ENCODE results near the gene STARD9.
A peak's percentile ranks its signal among the peaks of the same experiment; 100 is the strongest.
"Not testable (repeated sequence)": the region's sequence is repeated elsewhere in the genome, so short reads cannot be mapped to it uniquely, and the experiment has no call there.

The STARD9 gene

DNA sequence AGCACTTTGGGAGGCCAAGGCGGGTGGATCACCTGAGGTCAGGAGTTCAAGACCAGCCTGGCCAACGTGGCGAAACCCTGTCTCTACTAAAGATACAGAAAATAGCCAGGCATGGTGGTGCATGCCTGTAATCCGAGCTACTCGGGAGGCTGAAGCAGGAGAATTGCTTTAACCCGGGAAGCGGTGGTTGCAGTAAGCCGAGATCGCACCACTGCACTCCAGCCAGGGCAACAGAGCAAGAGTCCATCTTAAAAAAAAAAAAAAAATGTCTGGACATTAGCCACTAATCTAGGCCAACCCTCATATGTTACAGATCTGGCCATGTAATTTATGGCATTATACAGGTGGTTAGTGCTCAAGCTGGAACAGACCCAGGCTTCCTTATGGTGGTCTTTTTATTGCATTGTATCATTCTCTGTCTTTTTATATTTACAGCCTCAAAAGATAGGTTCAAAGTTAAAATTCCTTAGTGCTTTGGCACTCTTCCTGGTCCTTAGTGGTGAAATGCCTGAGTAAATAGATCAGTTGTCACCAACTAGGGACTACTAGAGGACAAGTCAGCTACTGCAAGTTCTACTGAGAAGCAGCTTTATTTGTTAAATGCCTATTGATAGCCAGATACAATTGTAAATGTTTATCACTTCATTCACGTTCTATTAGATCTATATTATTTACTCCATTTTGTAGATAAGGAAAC lies 16.0 kb downstream of the STARD9 start:
- DNase-seq, result peak in 1 of 2 experiments; percentile 2

DNA sequence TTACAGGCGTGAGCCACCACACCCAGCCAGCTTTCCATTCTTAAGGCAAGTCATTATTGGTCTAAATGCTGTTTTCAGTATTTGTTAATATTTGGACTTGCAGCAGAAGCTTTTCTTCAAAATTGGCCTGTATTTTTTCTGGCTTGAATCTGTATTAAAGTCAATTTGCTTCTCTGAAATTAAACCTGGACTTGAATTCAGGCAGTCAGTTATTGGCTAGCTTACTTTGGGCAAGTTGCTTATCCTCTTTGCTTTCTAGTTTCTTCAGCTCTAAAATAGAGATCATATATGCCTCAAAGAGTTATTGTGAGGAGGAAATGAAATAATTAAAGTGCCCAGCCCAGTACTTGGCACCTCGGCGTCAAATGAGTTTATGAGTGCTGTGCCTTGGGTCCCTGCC lies 17.3 kb downstream of the STARD9 start:
- no peak for DNase-seq

DNA sequence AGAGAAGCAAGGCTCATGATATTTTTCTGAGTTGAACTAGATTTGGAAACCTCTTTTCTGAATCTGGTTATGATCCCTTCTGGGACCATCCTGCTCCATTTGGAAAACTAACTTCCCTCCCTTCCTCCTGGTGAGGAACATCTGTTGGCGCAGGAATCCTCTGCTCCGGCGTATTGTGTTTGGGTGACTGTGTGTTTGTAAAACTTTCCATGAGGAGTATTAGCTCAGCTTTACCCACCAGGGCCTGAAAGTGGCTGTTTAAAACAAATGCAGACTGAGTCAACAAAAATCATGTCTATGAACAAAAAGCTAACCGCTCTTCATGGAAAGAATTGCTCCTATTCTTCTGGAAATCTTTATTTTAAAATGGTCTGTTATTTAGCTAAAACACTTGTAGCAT lies 17.7 kb downstream of the STARD9 start:
- no peak for DNase-seq

DNA sequence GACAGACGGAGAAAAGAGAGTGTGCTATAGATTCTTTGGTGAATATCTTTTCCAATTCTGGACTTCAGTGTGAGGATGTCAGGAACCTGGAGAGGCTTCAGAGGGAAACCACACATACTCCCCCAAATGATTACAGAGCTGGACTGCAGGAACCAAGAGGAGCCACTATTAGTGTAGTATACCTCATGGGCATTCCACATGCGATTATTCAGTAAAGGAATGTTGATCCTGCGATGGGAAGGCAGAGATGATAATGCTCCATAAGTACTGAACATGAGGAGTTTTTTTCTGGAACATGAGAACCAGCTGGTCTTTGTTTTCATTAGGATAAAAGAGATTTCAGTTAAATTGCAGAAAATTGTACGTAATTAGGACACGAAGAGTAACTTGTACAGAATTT lies 18.7 kb downstream of the STARD9 start:
- no peak for DNase-seq

DNA sequence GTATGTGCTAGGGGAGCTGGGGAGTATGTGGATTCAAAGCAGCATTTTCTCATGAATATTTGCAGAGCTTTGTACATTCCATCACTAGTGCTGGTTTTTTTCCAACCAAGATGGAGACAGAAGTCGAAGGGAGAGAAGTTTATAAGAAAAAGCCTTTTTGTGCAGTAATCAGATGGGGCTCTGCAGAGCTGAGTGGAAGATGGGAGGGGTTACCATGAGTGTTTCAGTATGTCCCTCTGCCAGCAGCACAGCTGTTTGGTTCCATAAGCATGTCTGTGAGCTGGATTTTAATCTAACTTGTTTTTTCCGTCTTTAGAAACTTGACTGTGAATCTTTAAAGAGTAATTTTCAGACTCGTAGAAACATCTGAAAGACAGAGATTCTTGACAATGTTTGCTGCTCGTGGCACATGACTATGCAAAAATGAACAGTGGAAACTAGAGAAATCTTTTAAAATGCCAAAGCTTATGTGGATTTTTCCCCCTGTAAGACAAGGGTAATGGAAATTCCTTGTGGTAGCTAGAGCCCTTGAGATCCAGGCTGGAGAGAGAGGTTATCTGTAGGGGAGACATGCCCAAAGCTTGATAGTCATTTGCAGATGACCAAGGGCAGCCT lies 20.3 kb downstream of the STARD9 start:
- no peak for DNase-seq

DNA sequence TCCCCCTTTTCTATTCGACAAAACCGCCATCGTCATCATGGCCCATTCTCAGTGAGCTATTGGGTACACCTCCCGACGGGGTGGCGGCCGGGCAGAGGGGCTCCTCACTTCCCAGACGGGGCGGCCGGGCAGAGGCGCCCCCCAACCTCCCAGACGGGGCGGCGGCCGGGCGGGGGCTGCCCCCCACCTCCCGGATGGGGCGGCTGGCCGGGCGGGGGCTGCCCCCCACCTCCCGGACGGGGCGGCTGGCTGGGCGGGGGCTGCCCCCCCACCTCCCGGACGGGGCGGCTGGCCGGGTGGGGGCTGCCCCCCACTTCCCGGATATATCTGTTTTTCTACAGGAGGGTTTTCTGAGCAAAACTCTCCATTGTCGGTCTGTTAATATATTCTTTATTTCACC lies 25.9 kb downstream of the STARD9 start:
- not testable (repeated sequence) for DNase-seq

DNA sequence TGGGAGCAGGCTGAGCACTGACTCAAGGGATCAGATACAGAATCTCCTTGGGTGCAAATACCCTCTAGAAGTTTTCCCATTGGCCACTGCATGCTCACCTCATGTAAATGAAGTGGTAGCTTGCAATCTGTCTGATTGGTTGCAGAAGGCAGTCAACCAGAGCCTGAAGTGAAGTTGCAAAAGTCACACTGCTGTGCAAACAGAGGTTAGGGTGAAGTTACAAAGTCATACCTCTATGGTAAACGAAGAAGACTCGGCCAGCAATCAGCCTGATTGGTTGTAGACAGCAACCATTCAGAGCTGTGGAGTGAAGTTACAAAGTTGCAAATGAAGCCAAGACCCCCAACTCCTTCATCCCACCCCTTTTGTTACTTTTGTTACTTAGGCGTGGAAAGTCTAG lies 27.1 kb downstream of the STARD9 start:
- DNase-seq, result no peak

DNA sequence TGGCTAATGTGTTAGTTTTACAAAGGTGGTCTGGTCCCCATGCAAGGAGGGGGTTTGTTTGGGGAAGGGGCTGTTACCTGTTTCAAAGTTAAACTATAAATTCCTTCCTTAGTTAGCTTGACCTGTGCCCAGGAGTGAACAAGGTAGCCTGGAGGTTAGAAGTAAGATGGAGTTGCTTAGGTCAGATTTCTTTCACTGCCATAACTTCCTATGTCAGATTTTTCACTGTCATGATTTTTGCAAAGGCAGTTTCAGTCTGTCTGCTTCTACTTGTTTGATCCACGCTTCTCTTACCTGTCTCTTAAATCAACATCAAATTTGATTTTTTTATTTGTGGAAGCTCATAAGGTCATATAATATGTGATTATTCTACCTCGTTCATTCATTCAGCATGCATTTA lies 28.6 kb downstream of the STARD9 start:
- DNase-seq, result no peak

DNA sequence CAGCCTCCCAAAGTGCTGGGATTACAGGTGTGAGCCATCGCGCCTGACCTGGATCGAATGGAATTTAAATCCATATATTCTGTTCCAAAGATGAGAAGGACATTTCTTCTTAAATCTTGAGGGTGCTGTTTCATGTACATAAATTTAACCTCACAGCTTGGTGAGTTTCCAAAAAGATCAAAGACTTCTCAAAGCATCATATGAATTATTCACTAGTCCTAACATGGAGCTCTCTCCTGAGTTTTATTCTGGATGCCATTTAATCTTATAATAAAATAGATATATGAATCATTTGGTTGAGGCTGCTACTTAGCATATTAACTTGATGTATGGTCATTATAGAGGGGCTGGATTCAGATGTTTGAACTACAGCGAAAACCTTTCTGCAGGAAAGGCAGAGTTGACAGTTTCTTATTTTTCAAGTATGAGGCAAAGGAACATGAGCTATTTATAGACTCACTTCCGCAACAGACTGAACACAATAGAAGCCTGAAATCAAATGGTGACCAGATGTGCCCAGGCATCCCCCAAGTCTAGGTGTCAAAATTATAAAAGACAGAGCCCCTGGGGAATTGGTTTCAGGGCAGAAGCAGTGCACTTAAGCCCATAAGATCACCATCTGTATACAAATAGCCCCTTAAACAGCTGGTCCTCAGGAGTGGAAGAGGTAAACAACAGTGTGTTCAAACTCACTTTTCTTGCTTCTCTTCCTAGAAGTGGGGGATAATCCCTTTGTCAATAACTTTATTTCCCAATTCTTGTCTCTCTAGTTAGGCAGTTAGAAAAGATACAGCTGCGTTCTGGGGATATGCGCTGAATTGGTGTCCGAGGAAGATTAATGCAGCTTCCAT lies 29.7 kb downstream of the STARD9 start:
- no peak for DNase-seq

DNA sequence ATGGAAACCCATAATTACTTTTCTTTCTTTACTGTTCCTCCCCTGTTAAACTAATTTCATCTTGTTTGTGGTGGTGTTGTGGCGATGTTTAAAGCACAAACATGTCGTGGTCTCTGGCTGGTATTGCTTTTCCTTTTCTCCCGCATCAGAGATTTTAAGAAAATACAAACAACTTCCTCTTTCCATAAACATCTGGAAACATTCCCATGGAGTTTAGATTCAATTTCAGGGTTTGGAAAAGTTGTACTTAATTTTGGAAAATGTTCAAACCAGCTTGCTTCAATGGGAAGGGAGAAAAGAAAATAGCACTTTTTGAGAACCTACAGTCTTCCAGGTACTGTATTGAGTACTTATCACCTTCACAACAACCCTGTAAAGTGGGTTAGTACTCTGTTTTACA lies 30.4 kb downstream of the STARD9 start:
- no peak for DNase-seq

DNA sequence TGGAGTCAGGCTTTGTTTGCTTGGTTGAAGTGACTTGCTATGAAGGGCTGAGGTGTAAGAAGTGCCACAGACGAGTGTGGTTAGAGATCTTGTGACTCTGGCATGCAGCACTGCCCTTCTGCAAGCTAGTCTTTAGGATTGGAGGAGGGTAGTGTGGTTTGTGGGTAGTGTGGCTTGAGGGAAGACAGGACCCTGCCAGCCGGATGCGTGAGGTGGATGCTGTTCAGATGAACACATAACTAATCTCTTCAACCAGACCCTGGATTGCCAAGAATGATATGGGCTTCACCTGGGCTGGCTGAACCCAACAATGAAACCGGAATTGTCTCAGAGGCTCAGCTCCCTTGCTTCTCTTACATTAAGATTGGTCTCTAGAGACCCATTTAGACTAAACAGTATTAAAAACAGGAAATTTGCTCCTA lies 32.7 kb downstream of the STARD9 start:
- DNase-seq, result no peak

DNA sequence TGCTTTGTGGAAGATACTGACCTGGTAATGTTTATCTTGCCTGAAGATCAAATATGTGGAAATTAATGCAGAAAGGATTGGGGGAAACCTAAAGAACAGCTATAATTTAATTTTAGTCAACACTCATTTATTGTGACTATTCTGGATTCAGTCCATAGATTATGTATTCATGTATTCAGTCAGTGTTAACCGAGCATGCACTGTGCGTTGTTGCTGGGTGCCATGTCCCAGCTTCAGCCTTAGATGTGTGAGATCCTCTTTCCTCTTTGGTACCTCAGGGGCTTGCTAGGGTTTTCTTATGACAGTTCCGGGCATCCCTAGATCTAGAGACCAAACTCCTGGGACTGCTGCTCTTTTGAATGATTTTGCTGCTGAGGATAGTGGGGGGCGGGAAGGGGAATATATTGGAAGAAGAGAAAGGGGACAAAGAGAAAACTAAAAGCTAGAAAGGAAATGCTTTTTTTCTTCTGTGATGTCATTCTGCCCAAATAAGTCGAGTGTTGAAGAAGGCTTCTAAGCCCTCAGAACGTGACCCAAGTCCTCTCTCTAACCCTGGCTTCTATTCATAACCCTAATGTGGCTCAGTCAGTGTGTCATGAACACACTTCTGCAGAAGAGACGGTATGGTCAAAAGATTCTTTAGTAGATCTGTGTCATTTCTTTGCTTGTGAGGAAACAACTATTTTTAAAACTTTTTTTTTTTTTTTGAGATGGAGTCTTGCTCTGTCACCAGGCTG lies 33.5 kb downstream of the STARD9 start:
- DNase-seq, result no peak

DNA sequence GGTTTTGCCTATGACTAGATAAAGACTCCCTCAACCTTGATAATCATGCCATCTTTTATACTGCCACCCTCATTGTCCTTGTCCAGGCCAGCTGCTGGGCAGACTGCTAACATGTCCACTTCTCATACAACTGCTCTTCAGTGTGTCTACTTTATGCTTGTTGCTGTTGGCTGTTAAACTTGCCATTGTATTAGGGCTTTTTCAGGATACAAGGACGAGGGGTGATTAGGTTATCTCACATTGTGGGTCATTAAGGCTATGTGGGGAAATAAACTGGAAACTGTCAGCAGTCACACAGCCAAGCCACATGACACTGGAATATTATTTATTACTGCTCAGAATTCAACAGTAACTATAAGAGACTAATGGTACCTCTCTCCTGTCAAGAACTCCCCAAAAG lies 36.1 kb downstream of the STARD9 start:
- no peak for DNase-seq

DNA sequence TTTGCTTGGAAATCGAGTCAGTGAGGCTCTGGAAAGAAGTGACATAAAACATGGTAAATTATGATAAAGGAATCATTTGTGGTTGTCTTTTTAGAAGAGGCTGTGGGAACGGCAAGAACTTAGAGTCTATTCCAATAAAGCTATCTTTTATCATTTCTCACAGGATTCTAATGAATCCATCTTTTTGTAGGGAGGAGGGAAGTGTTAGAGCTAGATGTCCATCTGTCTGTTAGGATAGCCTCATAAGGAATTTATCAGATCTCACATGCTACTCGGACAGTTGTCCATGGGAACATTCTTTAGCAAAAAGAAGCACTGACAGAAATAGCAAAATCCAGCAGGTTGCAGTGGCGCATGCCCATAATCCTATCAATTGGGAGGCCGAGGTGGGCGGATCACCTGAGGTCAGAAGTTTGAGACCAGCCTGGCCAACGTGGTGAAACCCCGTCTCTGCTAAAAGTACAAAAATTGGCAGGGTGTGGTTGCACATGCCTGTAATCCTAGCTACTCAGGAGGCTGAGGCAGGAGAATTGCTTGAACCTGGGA lies 37.0 kb downstream of the STARD9 start:
- no peak for DNase-seq

DNA sequence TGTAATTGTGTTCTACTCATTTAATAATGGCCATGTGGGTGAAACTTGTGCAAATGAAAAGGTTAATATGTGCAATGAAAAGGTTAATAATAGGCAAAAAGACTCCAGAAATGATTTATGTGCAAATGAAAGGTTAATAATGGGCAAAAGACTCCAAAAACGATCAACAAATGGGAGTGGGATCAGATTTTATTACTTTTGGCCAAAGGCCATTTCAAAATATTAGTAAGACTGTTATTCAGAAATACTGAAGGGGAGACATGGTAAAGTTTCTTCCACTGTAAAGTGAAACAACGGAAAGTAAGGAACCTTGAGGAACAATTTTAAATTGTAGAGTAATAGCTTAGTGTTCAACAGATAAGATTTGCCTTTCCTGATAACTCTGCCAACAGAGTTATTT lies 40.7 kb downstream of the STARD9 start:
- no peak for DNase-seq

DNA sequence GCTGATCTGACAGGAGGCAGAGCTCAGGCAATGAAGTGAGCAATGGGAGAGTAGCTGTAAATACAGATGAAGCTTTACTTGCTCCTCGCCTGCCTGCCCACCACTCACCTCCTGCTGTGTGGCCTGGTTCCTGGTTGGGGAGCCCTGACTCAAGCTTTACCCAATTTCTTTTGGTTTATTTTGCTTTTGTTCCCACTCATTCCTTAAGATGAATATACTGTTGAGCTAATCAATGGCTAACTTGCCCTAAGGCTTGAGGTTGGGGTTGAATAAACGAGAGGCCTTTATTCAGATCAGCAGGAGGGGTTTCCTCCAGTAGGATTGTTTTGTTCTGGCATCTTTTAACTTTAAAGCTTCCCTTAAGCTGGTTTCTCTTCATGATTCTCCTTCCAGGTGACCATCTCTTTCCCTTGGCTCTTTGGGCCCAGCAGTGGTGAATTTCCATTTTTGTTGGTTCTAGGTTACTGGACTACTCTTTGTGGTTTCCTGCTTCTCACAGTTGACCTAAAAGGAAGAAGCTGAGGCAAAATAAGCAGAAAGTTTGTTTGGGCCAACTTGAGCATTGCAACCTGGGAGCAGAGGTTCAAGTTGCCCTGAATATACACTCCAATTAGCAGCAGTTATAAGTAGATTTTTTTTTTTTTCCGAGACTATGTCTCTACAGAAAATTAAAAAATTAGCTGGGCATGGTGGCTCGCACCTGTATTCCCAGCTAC lies 44.4 kb downstream of the STARD9 start:
- DNase-seq, result no peak

DNA sequence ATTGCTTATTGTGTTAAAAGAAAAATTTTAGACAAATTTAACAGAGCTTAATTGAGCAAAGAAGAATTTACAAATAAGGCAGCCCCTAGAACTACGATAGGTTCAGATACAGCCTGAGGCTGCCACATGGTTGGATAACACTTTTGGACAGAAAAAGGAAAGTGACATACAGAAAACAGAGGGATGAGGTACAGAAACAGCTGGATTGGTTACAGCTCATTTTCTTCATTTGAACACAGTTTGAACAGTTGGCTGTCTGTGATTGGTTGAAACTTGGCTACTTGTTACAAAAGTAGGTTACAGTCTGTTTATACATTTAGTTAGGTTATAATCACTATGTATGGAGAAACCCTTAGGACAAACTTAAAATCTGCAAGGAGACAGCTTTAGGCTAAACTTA lies 46.0 kb downstream of the STARD9 start:
- DNase-seq, result no peak

DNA sequence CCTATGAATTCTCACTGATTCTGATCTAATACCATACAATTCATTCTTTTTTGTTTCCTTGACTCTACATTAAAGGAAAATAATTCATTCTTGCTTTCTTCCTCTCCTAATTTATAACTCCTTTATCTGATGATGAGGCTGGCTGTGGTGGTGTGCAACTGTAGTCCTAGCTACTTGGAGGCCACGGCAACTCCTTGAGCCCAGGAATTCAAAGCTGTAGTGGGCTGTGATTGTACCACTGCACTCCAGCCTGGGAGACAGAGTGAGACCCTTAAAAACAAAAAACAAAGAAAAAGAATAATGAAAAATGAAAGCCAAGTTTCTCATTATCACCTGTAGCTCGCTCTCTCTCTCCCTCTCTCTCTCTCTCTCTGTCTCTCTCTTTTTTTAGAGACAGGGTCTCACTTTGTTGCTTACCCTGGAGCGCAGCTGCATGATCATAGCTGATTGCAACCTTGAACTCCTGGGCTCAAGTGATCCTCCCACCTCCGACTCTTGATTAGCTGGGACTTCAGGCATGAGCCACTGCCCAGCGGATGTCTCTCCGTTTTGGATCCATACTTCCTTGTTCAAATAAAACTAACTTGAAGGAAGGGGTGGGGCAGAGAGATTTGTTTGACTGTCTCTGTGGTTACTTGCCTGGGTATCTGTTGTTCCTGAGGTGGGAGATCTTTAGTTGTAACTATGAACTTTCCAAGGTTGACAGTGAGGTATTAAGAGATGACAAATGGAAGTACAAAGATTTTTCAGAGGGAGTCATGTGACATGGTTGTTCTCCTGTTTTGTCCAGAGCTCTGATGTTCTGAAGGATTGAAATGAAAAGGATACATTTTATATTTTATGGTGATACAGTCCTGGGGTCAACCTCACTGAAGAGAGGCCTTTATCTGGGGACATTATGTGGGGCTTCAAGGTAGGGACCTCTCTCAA lies 46.9 kb downstream of the STARD9 start:
- no peak for DNase-seq

DNA sequence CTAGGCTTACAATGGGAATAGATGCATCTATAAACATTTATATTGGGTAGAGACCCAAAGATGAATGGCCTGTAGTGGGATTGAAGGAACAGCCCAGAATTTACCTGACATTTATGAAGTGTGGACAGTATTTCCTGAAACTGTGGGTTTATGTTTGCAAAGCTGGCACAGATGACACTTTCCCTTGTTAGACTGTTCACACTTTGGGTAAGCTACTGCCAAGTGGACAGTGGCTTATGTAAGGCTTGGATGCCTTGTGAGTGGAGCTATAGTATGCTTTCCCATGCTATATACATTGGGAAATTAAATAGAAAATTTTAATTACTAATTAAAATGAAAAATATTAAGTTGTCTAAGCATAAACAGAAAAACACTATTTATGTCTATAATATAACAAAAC lies 48.5 kb downstream of the STARD9 start:
- DNase-seq, result no peak

DNA sequence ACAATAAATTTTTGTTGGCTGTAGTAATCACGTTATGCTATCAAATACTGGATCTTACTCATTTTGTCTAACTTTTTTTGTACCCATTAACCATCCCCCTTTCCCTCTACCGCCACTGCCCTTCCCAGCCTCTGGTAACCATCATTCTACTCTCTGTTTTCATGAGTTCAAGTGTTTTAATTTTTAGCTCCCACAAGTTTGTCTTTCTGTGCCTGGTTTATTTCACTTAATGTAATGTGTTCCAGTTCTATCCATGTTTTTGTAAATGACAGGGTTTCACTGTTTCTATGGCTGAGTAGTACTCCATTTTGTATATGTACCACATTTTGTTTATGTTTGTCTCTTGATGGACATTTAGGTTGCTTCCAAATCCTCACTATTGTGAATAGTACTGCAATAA lies 52.1 kb downstream of the STARD9 start:
- no peak for DNase-seq

DNA sequence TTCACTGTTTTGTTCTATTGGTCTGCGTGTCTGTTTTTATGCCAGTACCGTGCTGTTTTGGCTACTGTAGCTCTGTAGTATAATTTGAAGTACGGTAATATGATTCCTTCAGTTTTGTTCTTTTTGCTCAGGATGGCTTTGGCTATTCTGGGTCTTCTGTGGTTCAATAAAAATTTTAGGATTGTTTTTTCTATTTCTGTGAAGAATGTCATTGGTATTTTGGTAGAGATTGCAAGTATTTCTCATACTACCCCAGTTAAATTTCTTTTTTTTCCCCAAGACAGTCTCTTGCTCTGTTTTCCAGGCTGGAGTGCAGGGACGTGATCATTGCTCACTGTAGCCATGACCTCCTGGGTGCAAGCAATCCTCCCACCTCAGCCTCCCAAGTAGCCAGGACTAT lies 53.4 kb downstream of the STARD9 start:
- DNase-seq, result no peak

Data from NCI-H446 (cell line).